Measurements from ENCODE around the gene PAX7.

- TF ChIP-seq CTCF (conservative IDR thresholded peaks at IDR 0.05; ENCODE audit: low read depth in 2 of 2) (no peak), EZH2 (IDR thresholded peaks at IDR 0.05; ENCODE audit: low read depth, unreplicated experiment) (peak; percentile 91), EZH2phosphoT487 (IDR thresholded peaks at IDR 0.05; ENCODE audit: unreplicated experiment) (peak; percentile 15), POLR2AphosphoS5 (IDR thresholded peaks at IDR 0.05; ENCODE audit: low read depth) (no peak), STAT1 (IDR thresholded peaks at IDR 0.05; ENCODE audit: unreplicated experiment) (no peak), NANOG (IDR thresholded peaks at IDR 0.05; ENCODE audit: borderline replicate concordance) (no peak)
Observed at GRCh38 chr1:18646091-18646785, 15.6 kb downstream of the PAX7 start.
